ENCODE results near the gene FOXRED2.
"Not testable (repeated sequence)": the region's sequence is repeated elsewhere in the genome, so short reads cannot be mapped to it uniquely, and the experiment has no call there.

The FOXRED2 gene

GRCh38 chr22:36506637-36507517 lies at the start of gene FOXRED2:
Gene FOXRED2 (minus strand): TSS chr22:36507040. CDS start chr22:36506422, 618 bp downstream.
- DNase-seq: peak; percentile 86

DNA sequence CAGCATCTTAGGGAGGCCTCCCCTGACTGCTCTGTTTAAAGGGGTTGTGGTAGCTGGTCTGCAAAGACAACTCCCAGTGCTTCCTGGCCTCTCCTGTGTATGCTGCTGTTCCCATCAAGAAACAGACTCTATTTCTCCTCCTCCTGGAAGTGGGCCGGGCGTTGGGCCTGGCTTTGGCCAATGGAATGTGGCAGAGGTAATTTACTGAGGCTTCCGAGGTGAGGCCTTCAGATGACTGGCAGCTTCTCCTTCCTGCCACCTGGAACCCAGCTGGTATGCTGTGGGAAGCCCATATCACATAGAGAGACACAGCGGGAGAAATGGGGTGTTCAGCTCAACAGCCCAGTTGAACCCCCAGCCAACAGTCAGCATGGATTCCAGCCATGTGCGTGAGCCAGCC lies 47.3 kb upstream of the FOXRED2 start:
- no peak for DNase-seq

DNA sequence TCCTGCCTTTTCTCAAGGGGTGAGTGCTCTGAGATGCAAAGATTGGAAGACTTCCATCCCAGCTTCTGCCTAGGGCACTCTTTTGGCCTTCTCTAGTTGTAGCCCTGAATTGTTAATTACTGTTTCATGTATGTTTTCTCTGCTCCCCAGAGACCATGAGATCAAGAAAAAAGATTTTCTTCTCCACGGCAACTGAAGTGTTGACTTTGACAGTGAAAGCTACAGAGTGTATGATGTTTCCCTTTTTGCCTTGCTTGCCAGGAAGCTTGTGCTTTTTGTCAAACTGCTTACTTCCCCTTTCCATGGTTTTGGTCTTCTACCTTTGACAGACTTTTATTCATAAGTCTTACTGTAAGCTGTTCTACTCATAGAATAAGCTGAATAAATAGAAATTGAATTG lies 45.4 kb upstream of the FOXRED2 start:
- DNase-seq: no peak

DNA sequence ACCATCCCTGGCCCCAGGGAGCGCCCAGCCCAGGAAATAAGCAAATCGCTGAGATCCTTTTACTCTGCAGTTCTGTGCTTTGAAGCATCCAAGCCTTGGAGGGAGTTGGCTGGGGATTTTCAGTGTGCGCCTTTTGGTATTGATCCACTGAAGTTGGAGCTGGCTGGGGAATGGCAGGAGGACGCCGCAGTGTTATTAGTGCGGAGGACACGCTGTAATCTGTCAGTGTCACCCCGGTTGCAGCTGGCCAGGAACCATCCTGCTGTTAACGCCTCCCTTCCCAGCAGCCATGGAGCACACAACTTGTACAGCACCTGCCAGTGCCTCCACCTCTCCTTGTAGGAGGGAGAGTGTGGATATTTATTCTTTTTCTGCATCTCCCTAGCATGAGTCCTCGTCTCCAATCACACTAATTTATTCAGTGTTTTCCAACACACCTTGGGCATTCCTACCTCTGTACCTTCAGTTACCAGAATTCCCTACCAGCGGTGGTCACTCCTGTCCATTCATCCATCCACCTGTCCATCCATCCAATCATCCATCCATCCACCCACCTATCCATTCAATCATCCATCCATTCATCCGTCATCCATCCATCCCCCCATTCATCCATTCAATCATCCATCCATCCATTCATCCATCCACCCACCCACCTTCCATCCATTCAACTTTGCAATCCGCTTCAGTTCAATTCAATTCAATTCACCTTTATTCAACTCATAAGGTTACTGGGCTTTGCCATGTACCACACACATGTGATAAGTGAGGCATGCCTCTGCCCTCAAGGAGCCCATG lies 44.1 kb upstream of the FOXRED2 start:
- no peak for DNase-seq

GRCh38 chr22:36549033-36549432 lies 42.2 kb upstream of the FOXRED2 start:
- no peak for DNase-seq

DNA sequence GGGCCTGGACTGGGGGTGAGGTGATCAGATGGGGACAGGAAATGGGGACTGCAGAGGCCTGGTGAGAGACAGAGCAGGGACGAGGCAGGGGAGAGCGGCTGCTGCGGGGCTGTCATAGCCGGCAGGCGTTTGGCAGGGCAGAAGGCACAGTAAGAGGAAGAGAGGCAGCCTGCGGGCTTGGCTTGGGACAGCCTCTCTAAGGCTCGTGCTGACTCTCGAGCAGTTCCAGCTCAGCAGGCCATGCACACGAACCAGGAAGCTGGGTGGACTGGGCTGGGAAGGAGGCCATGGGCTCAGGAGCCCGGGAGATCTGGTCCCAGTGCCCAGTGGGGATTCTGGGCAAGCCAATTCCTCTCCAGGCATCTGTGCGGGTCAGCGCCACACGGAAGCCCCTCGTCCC lies 41.8 kb upstream of the FOXRED2 start:
- peak; percentile 22 for DNase-seq

DNA sequence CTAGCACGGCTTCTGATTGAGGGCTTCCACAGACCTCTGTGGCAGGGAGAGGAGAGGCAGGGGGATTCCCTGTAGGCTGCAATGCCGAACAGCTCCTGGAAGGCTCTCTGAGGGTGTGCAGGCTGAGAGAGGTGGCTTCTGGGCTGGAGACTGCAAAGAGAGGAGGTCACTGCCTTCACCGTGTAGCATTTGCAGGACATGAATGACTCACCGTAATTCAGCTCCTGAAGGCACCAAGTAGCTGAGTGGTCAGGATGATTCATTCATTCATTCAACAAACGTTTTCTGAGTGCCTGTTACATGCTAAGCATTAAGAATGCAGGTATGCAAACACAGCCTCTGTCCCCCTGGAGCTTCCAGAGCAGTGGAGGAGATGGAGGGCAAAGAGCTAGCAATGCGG lies 40.1 kb upstream of the FOXRED2 start:
- no peak for DNase-seq

- DNase-seq: peak; percentile 33
These were observed 39.4 kb upstream of the FOXRED2 start for GRCh38 chr22:36546092-36546804.

DNA sequence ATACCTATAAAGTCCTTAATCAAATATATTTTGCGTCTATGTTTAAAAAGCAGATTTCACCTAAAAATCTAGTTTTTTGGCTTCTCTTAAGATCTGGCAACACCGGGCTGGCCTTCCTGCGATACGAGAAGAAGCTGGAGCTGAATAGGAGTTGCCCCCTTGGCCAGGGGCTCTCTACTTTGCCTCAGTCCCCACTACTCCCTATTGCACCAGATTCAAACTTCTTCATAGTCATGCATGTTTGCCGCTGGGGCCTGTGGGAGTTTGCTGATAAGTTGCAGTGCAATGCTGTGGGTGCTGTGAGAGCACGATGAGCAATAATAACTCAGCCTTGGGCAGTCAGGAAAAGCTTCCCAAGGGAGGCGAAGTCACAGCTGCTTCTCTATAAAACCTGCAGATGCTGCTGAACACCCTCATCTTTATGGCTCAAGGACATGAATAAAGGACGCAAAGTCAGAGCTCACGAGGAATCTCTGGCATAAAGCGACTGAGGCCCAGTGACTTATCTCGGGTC lies 37.3 kb upstream of the FOXRED2 start:
- DNase-seq: no peak

- DNase-seq: peak; percentile 51
These were observed 35.1 kb upstream of the FOXRED2 start for GRCh38 chr22:36541831-36542411.

- no peak for DNase-seq
These were observed 34.2 kb upstream of the FOXRED2 start for GRCh38 chr22:36540867-36541642.

GRCh38 chr22:36538529-36538928 lies 31.7 kb upstream of the FOXRED2 start:
- no peak for DNase-seq

- peak; percentile 85 for DNase-seq
These were observed 29.9 kb upstream of the FOXRED2 start for GRCh38 chr22:36536717-36537116.

GRCh38 chr22:36533320-36533719 lies 26.5 kb upstream of the FOXRED2 start:
- not testable (repeated sequence) for DNase-seq

- DNase-seq: no peak
These were observed 25.6 kb upstream of the FOXRED2 start for GRCh38 chr22:36532466-36532865.

- DNase-seq: peak; percentile 99
These were observed 22.2 kb upstream of the FOXRED2 start, which contains the start of gene EIF3D for GRCh38 chr22:36528795-36529751. Gene EIF3D (minus strand): TSS chr22:36529166. CDS start chr22:36526121, 3,045 bp downstream.

- DNase-seq: no peak
These were observed 21.5 kb upstream of the FOXRED2 start for GRCh38 chr22:36528341-36528740.

DNA sequence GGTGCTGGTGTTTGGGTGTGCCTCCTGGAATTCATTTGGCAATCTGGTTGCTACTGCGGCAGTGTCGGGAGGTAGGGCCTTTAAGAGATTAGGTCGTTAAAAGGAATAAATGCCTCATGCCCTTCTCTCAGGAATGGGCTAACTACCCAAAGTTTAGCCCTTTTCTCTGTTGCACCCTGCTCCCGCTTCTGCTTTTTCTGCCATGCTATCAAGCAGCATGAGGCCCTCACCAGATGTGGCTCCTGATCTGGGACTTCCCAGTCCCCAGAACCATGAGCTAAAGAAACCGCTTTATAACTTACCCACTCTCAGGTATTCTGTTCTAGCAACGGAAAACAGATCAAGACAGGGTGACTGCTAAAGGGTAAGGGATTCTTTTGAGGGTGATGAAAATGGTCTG lies 15.8 kb upstream of the FOXRED2 start:
- DNase-seq: no peak

DNA sequence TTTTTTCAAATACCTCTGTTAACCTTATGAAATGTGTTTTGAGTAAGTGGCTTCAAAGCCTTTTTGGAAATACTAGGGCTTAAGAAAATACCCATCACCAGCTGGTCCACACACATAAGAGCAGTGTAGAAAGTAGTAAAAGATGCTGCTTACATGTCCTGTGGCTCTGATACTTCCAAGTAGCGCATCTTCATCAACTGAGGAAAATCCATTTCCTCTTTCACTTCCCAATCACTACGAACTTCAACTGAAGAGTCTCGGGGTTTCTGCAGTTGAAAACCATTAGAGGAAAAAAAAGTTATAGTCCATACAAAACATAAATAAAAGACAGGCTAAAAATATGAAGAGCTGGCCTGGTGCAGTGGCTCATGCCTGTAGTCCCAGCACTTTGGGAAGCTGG lies 13.6 kb upstream of the FOXRED2 start:
- no peak for DNase-seq

DNA sequence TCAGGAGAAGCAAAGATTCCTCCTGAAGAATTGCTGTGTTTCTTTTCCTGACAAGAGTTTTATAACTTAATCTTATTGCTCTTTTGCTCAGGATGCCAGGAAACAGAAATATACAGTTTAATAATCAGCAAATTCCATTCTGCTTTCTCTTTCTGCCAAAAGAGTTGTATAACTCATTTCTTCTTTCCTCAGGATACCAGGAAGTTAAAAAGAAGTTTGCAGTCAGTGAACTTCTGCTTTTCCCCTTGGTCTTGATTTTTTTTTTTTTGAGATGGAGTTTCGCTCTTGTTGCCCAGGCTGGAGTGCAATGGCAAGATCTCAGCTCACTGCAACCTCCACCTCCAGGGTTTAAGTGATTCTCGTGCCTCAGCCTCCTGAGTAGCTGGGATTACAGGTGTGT lies 13.1 kb upstream of the FOXRED2 start:
- not testable (repeated sequence) for DNase-seq

GRCh38 chr22:36514766-36515165 lies 7.9 kb upstream of the FOXRED2 start:
- DNase-seq: no peak
